H1 (cell line): ENCODE measurements around the gene MED13. TPM values are rescaled to one million over a fixed set of nuclear protein-coding genes. Genes with fewer than 3 reads are reported as not detected.

Source experiments
- CTCF ChIA-PET: fragments of 300-600 bp; sonication (Branson Sonifier 250); formaldehyde crosslinking; loops from one replicate; lab custom pipeline; 2021; ENCODE audit not compliant: partially characterized antibody; lab: Charles Lee
- POLR2A ChIA-PET: fragments of 300-600 bp; sonication (Branson Sonifier 250); formaldehyde crosslinking; loops from one replicate; lab custom pipeline; 2021; ENCODE audit warnings: inconsistent platforms; ENCODE audit not compliant: partially characterized antibody; lab: Charles Lee
- DNase-seq, 2 experiments: peaks; one replicate each; pipeline versions ENCODE4 v3.0.0 to v3.0.0-alpha.2; 2010 to 2022; ENCODE audit warnings: low spot score in 2 of 2, low read depth in 1 of 2, mixed read lengths in 1 of 2
- FAIRE-seq: peaks from 2 replicates; lab custom pipeline; 2011; peaks lifted over from hg19 to GRCh38; lab: Jason Lieb, UNC
- H2AFZ ChIP-seq: 2 replicates; pipeline ENCODE4 v1.8.1; 2012; ENCODE audit warnings: low read length, inconsistent platforms
- H2AK5ac ChIP-seq: 2 replicates; pipeline ENCODE4 v1.6.1; 2013; ENCODE audit warnings: low read depth, low read length
- H2BK120ac ChIP-seq: replicated peaks from 2 replicates; pipeline ENCODE3; 2013; ENCODE audit warnings: low read depth, low read length, inconsistent platforms
- H2BK12ac ChIP-seq: 2 replicates; pipeline ENCODE4 v1.6.1; 2013; ENCODE audit warnings: low read depth, low read length
- H2BK15ac ChIP-seq: 2 replicates; pipeline ENCODE4 v1.6.1; 2013; ENCODE audit warnings: low read length
- H2BK20ac ChIP-seq: 2 replicates; pipeline ENCODE4 v1.6.1; 2013; ENCODE audit warnings: low read length
- H2BK5ac ChIP-seq: 2 replicates; pipeline ENCODE4 v1.6.1; 2013; ENCODE audit warnings: low read depth, low read length
- H3K14ac ChIP-seq: 2 replicates; pipeline ENCODE4 v1.6.1; 2013; ENCODE audit warnings: inconsistent platforms; ENCODE audit not compliant: insufficient read length
- H3K18ac ChIP-seq: 2 replicates; pipeline ENCODE4 v1.6.1; 2013; ENCODE audit warnings: low read length; ENCODE audit errors: extremely low read depth
- H3K23ac ChIP-seq: 2 replicates; pipeline ENCODE4 v1.6.1; 2013; ENCODE audit warnings: inconsistent platforms; ENCODE audit not compliant: insufficient read length
- H3K23me2 ChIP-seq: 2 replicates; pipeline ENCODE4 v1.6.1; 2013; ENCODE audit warnings: low read depth, low read length
- H3K27ac ChIP-seq: 2 replicates; pipeline ENCODE4 v1.6.1; 2011; ENCODE audit warnings: low read depth, low read length, inconsistent platforms
- H3K27me3 ChIP-seq, 4 experiments: replicated peaks in 1 of 4; 1 replicate in 1 of 4; 2 replicates in 3 of 4; pipeline versions ENCODE4 v1.6.1 to v1.8.1; 2011 to 2013; ENCODE audit warnings: low read length in 3 of 4, mild to moderate bottlenecking in 3 of 4, inconsistent platforms in 2 of 4, mixed read lengths in 2 of 4, moderate library complexity in 1 of 4; ENCODE audit not compliant: control insufficient read depth in 3 of 4, insufficient read depth in 3 of 4; ENCODE audit errors: extremely low read depth in 1 of 4
- H3K36me3 ChIP-seq, 4 experiments: 2 replicates each; pipeline versions ENCODE4 v1.6.1 to v1.8.1; 2011 to 2013; ENCODE audit warnings: mild to moderate bottlenecking in 4 of 4, low read length in 3 of 4, moderate library complexity in 2 of 4, control low read depth in 1 of 4, inconsistent platforms in 1 of 4; ENCODE audit not compliant: insufficient read depth in 4 of 4, control insufficient read depth in 2 of 4
- H3K4ac ChIP-seq: replicated peaks from 2 replicates; pipeline ENCODE3; 2013; ENCODE audit warnings: low read length, low read depth, mixed read lengths, inconsistent platforms; ENCODE audit not compliant: insufficient read length
- H3K4me1 ChIP-seq, 4 experiments: replicated peaks in 1 of 4; 1 replicate in 1 of 4; 2 replicates in 3 of 4; pipeline versions ENCODE4 v1.6.1 to v1.8.1; 2011 to 2013; ENCODE audit warnings: low read length in 3 of 4, inconsistent platforms in 2 of 4, mixed read lengths in 1 of 4; ENCODE audit not compliant: insufficient read depth in 4 of 4, control insufficient read depth in 3 of 4
- H3K4me2 ChIP-seq, 2 experiments: 2 replicates each; pipeline versions ENCODE4 v1.6.1 to v1.8.1; 2011 to 2013; ENCODE audit warnings: low read depth in 2 of 2, low read length in 2 of 2, control low read depth in 1 of 2, inconsistent platforms in 1 of 2, mild to moderate bottlenecking in 1 of 2; ENCODE audit not compliant: insufficient read depth in 1 of 2
- H3K4me3 ChIP-seq, 4 experiments: fragments of 200-600, 300-600 bp in 1 of 4; sonication (generic), shearing (Covaris generic), sonication (Bioruptor Twin) in 1 of 4; 2 replicates each; pipeline versions ENCODE4 v1.5.1 to v1.8.1; 2011 to 2016; ENCODE audit warnings: low read length in 4 of 4, low read depth in 3 of 4, control low read depth in 2 of 4, inconsistent platforms in 2 of 4, mild to moderate bottlenecking in 2 of 4, mixed read lengths in 1 of 4, moderate library complexity in 1 of 4; ENCODE audit not compliant: insufficient read depth in 2 of 4; ENCODE audit errors: extremely low read depth in 1 of 4
- H3K56ac ChIP-seq: replicated peaks from 2 replicates; pipeline ENCODE3; 2013; ENCODE audit warnings: low read depth, mild to moderate bottlenecking, mixed read lengths, low read length, inconsistent platforms; ENCODE audit not compliant: insufficient read length
- H3K79me1 ChIP-seq: 2 replicates; pipeline ENCODE4 v1.6.1; 2013; ENCODE audit warnings: low read depth, low read length, control low read depth
- H3K79me2 ChIP-seq, 2 experiments: 2 replicates each; pipeline versions ENCODE4 v1.6.1 to v1.8.1; 2012 to 2013; ENCODE audit warnings: low read length in 2 of 2, mild to moderate bottlenecking in 2 of 2, inconsistent platforms in 1 of 2; ENCODE audit not compliant: insufficient read depth in 2 of 2, control insufficient read depth in 1 of 2
- H3K9ac ChIP-seq, 4 experiments: replicated peaks in 1 of 4; 1 replicate in 1 of 4; 2 replicates in 3 of 4; pipeline versions ENCODE4 v1.6.1 to v1.8.1; 2011 to 2013; ENCODE audit warnings: low read depth in 3 of 4, low read length in 3 of 4, control low read depth in 2 of 4, mild to moderate bottlenecking in 2 of 4, moderate library complexity in 2 of 4, inconsistent platforms in 1 of 4; ENCODE audit errors: extremely low read depth in 1 of 4
- H3K9me3 ChIP-seq, 2 experiments: 2 replicates each; pipeline versions ENCODE4 v1.6.1 to v1.8.1; 2012 to 2013; ENCODE audit warnings: mild to moderate bottlenecking in 2 of 2, moderate library complexity in 2 of 2, control low read depth in 1 of 2, inconsistent platforms in 1 of 2, low read depth in 1 of 2, low read length in 1 of 2, mixed read lengths in 1 of 2; ENCODE audit not compliant: insufficient read depth in 2 of 2
- H4K20me1 ChIP-seq, 2 experiments: replicated peaks in 1 of 2; 2 replicates each; pipeline versions ENCODE3 to v1.8.1; 2011 to 2013; ENCODE audit warnings: inconsistent platforms in 2 of 2, low read length in 2 of 2, mild to moderate bottlenecking in 1 of 2; ENCODE audit not compliant: insufficient read depth in 2 of 2, control insufficient read depth in 1 of 2
- H4K5ac ChIP-seq: 2 replicates; pipeline ENCODE4 v1.6.1; 2013; ENCODE audit warnings: low read length, low read depth, mixed read lengths, inconsistent platforms; ENCODE audit not compliant: insufficient read length
- H4K8ac ChIP-seq: 2 replicates; pipeline ENCODE4 v1.8.0; 2013; ENCODE audit warnings: mild to moderate bottlenecking, moderate library complexity, low read length, inconsistent platforms; ENCODE audit not compliant: insufficient read depth; ENCODE audit errors: extremely low read depth
- H4K91ac ChIP-seq: replicated peaks from 2 replicates; pipeline ENCODE3; 2013; ENCODE audit warnings: low read length, mixed read lengths, inconsistent platforms; ENCODE audit not compliant: insufficient read length
- FOSL1 ChIP-seq: IDR thresholded peaks from 2 replicates; pipeline ENCODE4 v1.6.1; 2011; ENCODE audit warnings: mild to moderate bottlenecking, low read depth, low read length, moderate library complexity; ENCODE audit not compliant: insufficient read depth
- GTF2F1 ChIP-seq: IDR thresholded peaks from 2 replicates; pipeline ENCODE4 v1.6.1; 2012; ENCODE audit warnings: low read depth, low read length, improper control_type of control experiment, borderline replicate concordance
- WGBS, 2 experiments: shearing (Covaris generic) in 1 of 2; methylation state at CpG; one replicate each; pipeline versions ENCODE4 v1.1.6 to v1.1.7; 2013 to 2015; ENCODE audit warnings: low lambda C conversion rate in 2 of 2, mixed read lengths in 2 of 2, inconsistent platforms in 1 of 2, low coverage in 1 of 2, missing lambda C conversion rate in 1 of 2; ENCODE audit not compliant: insufficient replicate concordance in 2 of 2, insufficient coverage in 1 of 2, insufficient read length in 1 of 2; ENCODE audit errors: extremely low coverage in 1 of 2, missing lambda C conversion rate in 1 of 2; 5-methylcytosine and 5-hydroxymethylcytosine counted together
- polyA plus RNA-seq, 7 experiments: library from polyadenylated mRNA; depleted of rRNA in 3 of 7; stranded (reverse) in 5 of 7; unstranded in 2 of 7; fragments of >200 nt in 5 of 7; fragments of 200-250 nt in 2 of 7; gene quantifications; 1 replicate in 5 of 7; 2 replicates in 1 of 7; 4 replicates in 1 of 7; pipeline versions ENCODE4 v1.2.1 to v1.2.3, GENCODE V29; 2011 to 2013; ENCODE audit warnings: missing spikeins in 2 of 7, mixed read lengths in 2 of 7
- total RNA-seq: library from RNA; stranded (reverse); fragmentation: NEBNext Ultra II Directional; extraction: Animal tissue kit (Norgen Biotek cat#: 25700); gene quantifications from 2 replicates; pipeline ENCODE4 v1.2.1, GENCODE V29; 2021
- TF ChIP-seq, protein P1 (sequence below): IDR thresholded peaks from 2 replicates; pipeline ENCODE4 v1.6.1; 2012; ENCODE audit warnings: low read length, inconsistent platforms

Gene MED13
- total and polyA plus RNA-seq, 2 of the 8 experiments (the other 6 are each of a cell fraction or from before 2014, with no cell fraction given) = 11.3 to 44.8 TPM

DNA sequence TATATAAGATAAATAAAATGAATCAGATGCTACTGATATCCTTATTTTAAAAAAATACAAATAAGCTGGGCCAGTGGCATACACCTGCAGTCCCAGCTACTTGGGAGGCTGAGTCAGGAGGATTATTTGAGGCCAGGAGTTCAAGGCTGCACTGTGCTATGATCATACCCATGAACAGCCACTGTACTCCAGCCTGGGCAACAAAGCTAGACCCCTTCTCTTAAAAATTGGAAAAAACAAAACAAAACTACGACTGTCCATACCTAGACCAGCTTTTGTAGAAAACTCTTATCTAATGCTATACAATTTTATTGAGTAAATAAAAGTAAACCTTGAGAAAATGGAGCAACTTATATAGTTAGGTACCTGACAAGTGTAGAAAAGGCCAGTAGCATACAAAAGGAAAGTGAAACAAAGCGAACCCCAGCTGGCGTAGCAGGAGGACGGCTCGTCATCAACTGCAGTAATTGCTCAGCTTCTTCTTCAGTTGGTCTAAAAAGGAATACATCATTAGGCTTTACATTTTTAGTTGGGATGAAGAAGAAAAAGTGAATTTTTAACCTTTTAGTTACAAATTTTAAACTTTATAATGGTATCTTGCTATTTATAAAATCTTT lies 160.9 kb downstream of the MED13 start:
- H2BK20ac ChIP-seq = no peak overlapping the region
- ChIA-PET CTCF (no interaction called here), POLR2A (no interaction called here)
- H2AK5ac ChIP-seq = no peak overlapping the region
- H3K18ac ChIP-seq = no peak overlapping the region
- no peaks in the 10 kb centered on the region for H3K4me1 ChIP-seq
- no peak for FAIRE-seq
- peaks cover 2 to 47% (median 17%) of the 10 kb centered on the region in 4 experiments; a peak in 6 of 8 replicates for H3K36me3 ChIP-seq
- no peaks in the 10 kb centered on the region for H3K27me3 ChIP-seq
- no peak overlapping the region for H3K56ac ChIP-seq
- H3K23ac ChIP-seq = no peak overlapping the region
- H2BK5ac ChIP-seq = no peak overlapping the region
- no peak overlapping the region for H3K9ac ChIP-seq
- H3K79me2 ChIP-seq = no peaks in the 10 kb centered on the region
- TF ChIP-seq, protein P1, sequence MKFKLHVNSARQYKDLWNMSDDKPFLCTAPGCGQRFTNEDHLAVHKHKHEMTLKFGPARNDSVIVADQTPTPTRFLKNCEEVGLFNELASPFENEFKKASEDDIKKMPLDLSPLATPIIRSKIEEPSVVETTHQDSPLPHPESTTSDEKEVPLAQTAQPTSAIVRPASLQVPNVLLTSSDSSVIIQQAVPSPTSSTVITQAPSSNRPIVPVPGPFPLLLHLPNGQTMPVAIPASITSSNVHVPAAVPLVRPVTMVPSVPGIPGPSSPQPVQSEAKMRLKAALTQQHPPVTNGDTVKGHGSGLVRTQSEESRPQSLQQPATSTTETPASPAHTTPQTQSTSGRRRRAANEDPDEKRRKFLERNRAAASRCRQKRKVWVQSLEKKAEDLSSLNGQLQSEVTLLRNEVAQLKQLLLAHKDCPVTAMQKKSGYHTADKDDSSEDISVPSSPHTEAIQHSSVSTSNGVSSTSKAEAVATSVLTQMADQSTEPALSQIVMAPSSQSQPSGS = no peak
- TF ChIP-seq GTF2F1 = no peak
- no peak for TF ChIP-seq FOSL1
- no peaks in the 10 kb centered on the region for H4K20me1 ChIP-seq
- H4K91ac ChIP-seq = no peak overlapping the region
- H3K4me3 ChIP-seq = no peak overlapping the region
- WGBS, 2 experiments = 96% methylated on average over 5 of the region's 5 CpGs; no CpG with 5 or more reads in 1 of the 2 experiments
- no peak overlapping the region for H2BK120ac ChIP-seq
- H3K23me2 ChIP-seq = no peaks in the 10 kb centered on the region
- no peak overlapping the region for H4K8ac ChIP-seq
- DNase-seq = no peak
- no peaks in the 10 kb centered on the region for H3K79me1 ChIP-seq
- no peaks in the 10 kb centered on the region for H3K9me3 ChIP-seq
- no peak overlapping the region for H4K5ac ChIP-seq
- H2AFZ ChIP-seq = no peak overlapping the region
- no peak overlapping the region for H2BK15ac ChIP-seq
- H3K14ac ChIP-seq = no peak overlapping the region
- no peak overlapping the region for H2BK12ac ChIP-seq
- no peak overlapping the region for H3K4ac ChIP-seq
- H3K27ac ChIP-seq = no peak overlapping the region
- no peak overlapping the region for H3K4me2 ChIP-seq
